DMS53 treated with DMSO at 0.1 percent for 48 hours (cell line): Measurements from ENCODE around the gene BTNL9.
"Not testable (repeated sequence)": the region's sequence is repeated elsewhere in the genome, so short reads cannot be mapped to it uniquely, and the experiment has no call there.

Experiments
- DNase-seq: peaks from one replicate; lab custom pipeline; 2025; ENCODE audit not compliant: unreplicated experiment; lab: John Stamatoyannopoulos, UW

BTNL9 gene

DNA sequence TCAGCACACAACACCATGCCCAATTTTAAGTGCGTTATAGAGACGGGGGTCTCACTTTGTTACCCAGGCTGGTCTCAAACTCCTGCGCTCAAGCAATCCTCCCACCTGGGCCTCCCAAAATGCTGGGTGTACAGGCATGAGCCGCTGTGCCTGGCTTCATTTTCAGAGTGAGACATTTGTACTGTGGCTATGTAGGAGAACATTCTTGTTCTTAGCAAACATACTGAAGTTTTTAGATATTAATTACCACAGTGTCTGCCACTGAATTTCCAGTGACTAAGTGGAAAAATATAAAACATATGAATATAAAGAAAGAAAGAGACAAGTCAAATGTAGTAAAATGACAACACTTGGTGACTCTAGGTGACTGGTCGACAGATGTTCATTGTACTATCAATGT lies 20.9 kb downstream of the BTNL9 start:
- no peak for DNase-seq

DNA sequence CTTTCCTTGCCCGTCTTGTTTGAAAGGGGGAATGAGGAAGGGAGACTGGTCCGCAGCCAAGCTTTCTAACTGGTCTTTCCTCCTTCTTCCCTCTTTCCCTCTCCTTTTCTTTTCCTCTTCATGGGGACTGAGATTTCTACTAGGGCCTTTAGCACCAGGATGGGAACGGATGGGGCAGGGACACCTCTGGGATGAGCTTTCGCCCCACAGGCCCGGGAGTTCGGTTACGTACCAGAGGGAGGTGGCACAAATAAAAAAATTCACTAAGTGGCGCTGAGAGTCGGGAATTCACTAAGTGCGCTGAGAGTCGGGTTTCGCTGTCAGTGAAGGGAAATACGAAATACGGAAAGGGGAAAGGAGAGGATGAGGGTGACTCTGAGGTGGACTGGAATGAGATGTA lies 21.6 kb downstream of the BTNL9 start:
- no peak for DNase-seq

DNA sequence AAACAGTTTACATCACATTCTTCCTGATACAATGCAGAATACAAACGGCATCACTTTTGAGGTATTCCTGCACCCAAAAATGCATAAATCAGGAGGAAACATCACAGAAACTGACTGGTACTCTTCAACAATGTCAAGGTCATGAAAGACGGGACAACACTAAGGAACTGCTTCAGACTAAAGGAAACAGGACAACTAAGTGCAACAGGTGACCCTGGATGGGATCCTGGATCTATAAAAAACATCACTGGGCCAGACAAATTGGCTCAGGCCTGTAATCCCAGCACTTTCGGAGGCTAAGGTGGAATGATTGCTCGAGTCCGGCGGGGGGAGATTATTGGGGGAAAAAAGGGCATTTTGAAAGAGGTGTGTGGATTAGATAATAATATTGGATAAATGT lies 22.6 kb downstream of the BTNL9 start:
- DNase-seq = no peak

DNA sequence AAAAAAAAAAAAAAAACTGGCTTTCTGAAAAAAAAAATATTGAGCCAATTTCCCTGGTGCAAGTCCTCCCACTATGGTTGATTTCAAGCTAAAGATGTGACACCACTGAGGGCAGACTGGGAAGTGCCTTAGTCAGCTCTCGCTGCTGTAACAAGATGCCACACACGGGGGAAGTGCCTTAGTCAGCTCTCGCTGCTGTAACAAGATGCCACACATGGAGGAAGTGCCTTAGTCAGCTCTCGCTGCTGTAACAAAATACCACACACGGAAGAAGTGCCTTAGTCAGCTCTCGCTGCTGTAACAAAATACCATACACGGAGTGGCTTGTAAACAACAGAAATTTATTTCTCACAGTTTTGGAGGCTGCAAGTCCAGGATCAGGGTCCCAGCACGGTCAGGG lies 23.4 kb downstream of the BTNL9 start:
- DNase-seq = no peak

DNA sequence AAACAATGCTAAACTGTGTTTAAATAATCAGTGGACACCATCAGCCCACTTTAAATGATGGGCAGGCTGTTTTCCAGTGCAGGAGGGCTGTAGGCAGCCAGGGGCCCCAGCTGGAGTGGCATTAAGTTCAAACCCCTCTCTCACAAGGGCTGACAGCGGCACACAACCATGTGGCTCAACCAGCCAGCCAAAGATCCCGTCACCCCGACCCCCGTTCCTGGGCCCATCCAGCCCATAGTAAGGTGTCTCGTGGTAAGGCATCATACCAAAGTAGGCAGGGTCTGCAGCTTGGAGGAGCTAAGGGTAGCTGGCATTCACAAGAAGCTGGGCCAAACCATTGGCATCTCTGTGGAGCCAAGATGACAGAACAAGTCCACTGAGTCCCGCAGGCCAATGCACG lies 24.9 kb downstream of the BTNL9 start:
- DNase-seq = no peak

DNA sequence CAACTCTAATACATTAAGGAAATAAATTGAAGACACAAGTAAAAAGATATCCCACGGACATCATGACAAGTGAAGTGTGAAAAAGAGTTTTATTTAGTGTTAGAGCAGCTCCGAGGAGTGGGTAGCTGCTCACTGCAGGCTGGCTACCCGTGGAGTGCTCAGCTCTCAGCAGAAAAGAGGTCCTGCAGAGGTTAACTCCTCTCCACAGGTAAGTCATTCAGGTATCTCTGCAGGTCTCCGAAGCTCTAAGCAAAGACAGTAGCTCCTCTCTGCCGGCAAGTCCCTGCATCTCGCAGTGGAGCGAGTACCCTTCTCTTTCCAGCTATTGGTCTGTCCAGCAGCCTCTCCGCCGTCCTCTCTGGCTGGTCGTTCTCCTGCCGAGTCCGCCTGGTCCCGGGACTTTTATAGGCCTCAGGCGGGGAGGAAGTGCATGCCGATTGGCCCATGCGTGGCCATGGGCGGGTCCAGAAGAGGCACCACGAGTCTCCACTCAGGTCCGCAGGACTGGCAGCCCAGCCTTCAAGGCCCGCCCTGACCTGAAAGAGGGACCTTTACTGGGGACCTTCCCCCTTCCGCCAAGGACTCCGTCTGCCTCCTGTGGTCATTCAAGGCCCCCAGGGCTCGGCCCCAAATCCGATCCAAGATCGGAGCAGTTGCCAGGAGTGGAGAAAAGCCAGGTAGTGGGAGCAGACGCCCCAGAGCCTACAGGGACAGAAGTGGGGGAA lies 29.9 kb downstream of the BTNL9 start:
- no peak for DNase-seq

- no peak for DNase-seq
Measured at GRCh38 chr5:181070523-181070922, 30.5 kb downstream of the BTNL9 start.

GRCh38 chr5:181071257-181071656 lies 31.2 kb downstream of the BTNL9 start:
- no peak for DNase-seq

- no peak for DNase-seq
Measured at GRCh38 chr5:181076920-181077319, 36.9 kb downstream of the BTNL9 start.

- no peak for DNase-seq
Measured at GRCh38 chr5:181081989-181082388, 41.9 kb downstream of the BTNL9 start.

GRCh38 chr5:181084621-181085195 lies 44.6 kb downstream of the BTNL9 start:
- DNase-seq = no peak

GRCh38 chr5:181086026-181086883 lies 46.2 kb downstream of the BTNL9 start:
- no peak for DNase-seq

DNA sequence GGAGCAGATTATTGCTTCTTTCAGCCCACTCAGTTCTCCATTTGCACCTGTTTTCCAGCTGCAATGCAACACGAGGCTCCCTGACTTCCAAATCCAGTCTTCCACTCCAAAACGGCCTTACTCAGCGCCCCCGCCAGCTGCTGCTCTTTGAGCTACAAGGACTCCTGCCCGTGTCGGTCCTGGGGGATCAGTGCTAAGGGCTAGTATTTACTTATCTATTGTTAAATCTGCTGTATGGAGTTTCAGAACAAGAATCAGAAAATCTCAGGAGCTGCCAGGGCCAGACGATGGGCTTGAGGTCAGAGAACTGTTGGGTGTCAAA lies 46.8 kb downstream of the BTNL9 start:
- no peak for DNase-seq

- DNase-seq = no peak
Measured at GRCh38 chr5:181087309-181087708, 47.2 kb downstream of the BTNL9 start.

DNA sequence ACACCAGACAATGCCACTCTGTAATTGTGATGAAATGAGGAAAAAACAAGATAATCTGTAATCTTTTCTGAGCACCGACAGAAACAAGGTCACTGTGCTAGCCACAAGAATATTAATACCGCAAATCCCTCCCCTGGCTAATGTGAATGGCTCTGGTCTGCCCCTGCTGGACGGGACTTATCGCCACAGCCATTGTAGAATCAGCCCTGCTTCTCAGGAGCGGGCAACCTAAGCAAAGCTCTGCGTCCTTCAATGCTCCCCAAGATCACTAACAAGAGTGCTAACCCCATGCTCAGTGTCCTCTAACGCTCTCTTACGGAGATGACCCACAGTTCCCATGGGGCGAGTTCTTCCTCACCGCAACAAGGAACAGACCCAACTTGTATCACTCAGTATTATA lies 48.2 kb downstream of the BTNL9 start:
- DNase-seq = no peak

GRCh38 chr5:181092428-181092827 lies 52.4 kb downstream of the BTNL9 start:
- DNase-seq = no peak

DNA sequence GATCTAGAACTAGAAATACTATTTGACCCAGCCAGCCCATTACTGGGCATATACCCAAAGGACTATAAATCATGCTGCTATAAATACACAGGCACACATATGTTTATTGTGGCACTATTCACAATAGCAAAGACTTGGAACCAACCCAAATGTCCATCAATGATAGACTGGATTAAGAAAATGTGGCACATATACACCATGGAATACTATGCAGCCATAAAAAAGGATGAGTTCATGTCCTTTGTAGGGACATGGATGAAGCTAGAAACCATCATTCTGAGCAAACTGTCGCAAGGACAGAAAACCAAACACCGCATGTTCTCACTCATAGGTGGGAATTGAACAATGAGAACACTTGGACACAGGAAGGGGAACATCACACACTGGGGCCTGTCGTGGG lies 55.1 kb downstream of the BTNL9 start:
- not testable (repeated sequence) for DNase-seq

- DNase-seq = not testable (repeated sequence)
Measured at GRCh38 chr5:181096721-181097382, 56.8 kb downstream of the BTNL9 start.

DNA sequence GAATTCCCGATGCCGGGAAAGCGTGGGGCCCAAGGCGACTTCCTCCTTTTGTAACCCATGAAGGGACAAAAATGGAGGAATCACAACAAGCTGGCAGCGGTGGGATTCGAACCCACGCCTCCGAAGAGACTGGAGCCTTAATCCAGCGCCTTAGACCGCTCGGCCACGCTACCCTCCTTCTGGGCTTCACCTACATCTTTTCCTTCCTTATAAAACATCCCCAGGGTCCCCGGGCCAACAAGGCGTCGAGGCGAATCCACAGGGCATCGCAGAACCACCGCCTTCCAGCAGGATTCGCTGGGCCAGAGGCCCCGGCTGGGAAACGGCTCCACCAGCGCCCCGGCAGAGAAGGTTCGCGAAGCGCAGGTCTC lies 57.3 kb downstream of the BTNL9 start:
- not testable (repeated sequence) for DNase-seq

DNA sequence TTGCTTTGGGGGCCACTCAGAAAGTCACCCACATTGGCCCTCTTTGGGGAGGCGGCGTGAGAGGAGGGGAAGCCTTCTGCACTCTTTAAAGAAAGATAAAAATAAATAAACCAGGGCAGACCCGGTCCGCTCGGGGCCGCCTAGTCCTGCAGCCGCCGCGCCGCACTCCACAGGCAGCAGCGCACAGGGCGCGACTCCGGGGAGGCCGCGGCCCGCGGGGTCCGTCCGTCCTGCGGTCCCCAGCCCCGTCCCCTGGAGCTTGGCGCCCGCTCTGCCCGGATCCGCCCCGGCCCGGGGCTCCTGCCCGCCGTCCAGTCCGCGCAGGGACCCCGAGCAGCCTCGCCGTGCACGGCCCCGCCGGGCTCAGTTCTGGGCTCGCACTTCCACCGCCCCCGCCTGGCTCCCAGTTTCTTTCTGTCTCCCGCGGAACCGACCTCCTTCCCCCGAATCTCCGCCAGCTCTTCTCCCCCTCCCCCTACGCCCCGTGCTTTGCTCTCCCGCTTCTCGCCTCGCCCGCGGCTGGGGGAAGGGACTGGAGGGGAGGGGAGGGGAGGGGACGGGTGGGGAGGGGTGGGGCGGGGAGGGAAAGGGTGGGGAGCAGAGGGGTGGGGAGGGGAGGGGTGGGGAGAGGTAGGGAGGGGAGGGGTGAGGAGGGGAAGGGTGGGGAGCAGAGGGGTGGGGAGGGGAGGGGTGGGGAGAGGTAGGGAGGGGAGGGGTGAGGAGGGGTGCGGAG lies 57.9 kb downstream of the BTNL9 start:
- DNase-seq = not testable (repeated sequence)
